Activated CD4-positive, alpha-beta memory T cell treated with anti-CD3 and anti-CD28 coated beads, Interleukin-2, amount 10 ng/mL, durations not matched to agents 7 days and 5 days (primary cell): ENCODE data around the gene MRPL28. TPM values are rescaled to one million over a fixed set of nuclear protein-coding genes. Genes with fewer than 3 reads are reported as not detected.

Experiments used
- CTCF ChIA-PET: fragments of 350-600 bp; sonication (Branson Sonifier 250); formaldehyde crosslinking; loops from one replicate; lab custom pipeline; 2021; ENCODE audit warnings: antibody characterized with exemption, inconsistent platforms; lab: Charles Lee
- POLR2A ChIA-PET: fragments of 350-600 bp; sonication (Branson Sonifier 250); formaldehyde crosslinking; loops from one replicate; lab custom pipeline; 2021; ENCODE audit warnings: antibody characterized with exemption; lab: Charles Lee
- DNase-seq: peaks from one replicate; pipeline ENCODE4 v3.0.0-alpha.2; 2020
- H3K27ac Mint-ChIP-seq: one replicate; pipeline ENCODE4 v1.8.0; 2021; ENCODE audit warnings: mild to moderate bottlenecking, mixed read lengths
- H3K27me3 Mint-ChIP-seq: one replicate; pipeline ENCODE4 v1.8.0; 2021; ENCODE audit warnings: mixed read lengths
- H3K36me3 Mint-ChIP-seq: one replicate; pipeline ENCODE4 v1.8.0; 2021; ENCODE audit warnings: low read depth, mixed read lengths
- H3K4me1 Mint-ChIP-seq: one replicate; pipeline ENCODE4 v1.8.0; 2021; ENCODE audit warnings: mixed read lengths
- H3K4me3 Mint-ChIP-seq: one replicate; pipeline ENCODE4 v1.8.0; 2021; ENCODE audit warnings: mild to moderate bottlenecking, mixed read lengths
- H3K9me3 Mint-ChIP-seq: one replicate; pipeline ENCODE4 v1.8.0; 2021; ENCODE audit warnings: mixed read lengths
- total RNA-seq, 2 experiments: library from RNA; stranded (reverse); gene quantifications; one replicate each; pipeline ENCODE4 v1.2.3, GENCODE V29; 2021

The MRPL28 gene
- total RNA-seq, 2 experiments from 2014 or later = 71.4 to 72.6 TPM

DNA sequence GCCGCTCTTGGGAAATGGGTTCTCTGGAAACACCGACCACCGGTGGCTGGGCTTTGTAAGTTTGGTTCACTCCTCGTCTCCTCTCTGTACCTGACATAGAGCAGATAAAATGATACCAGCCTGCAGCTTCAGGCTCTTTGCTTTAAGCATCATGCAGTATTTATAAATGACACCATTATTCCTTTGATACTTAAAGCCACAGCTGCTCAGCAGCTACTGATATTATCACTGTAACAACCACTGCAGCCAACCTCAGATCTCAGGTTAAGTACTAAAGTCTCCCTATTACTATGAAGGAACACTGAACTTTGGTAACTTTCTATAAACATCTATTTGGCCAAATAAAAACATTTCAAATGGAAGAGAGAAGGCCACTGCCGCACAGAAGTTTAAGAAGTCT, 52.8 kb downstream of the MRPL28 start:
- ChIA-PET CTCF (no interaction called here), POLR2A (interaction anchor here (0.7 kb wide), 1 partner anchor 78 kb away, joined by 3 read pairs; no protein-coding TSS in a partner anchor)
- Mint-ChIP-seq H3K36me3 (peaks cover 19% of the 10 kb centered on the region), H3K27ac (no peak overlapping the region), H3K9me3 (no peaks in the 10 kb centered on the region), H3K4me3 (no peak overlapping the region), H3K27me3 (no peaks in the 10 kb centered on the region), H3K4me1 (peaks cover 19% of the 10 kb centered on the region)
- no peak for DNase-seq

Other genes starting within 250 kb of the MRPL28 start
- 10 to 100 TPM; 31.9 to 33.4 TPM for gene NPRL3, start 231.9 kb downstream of the MRPL28 start, total RNA-seq
- gene HBZ, start 217.9 kb downstream of the MRPL28 start, total RNA-seq = not detected
- gene HBM, start 204.6 kb downstream of the MRPL28 start, total RNA-seq = not detected
- not detected for gene HBA2, start 197.7 kb downstream of the MRPL28 start, total RNA-seq
- gene HBA1, start 193.9 kb downstream of the MRPL28 start, total RNA-seq = not detected
- gene HBQ1, start 190.1 kb downstream of the MRPL28 start, total RNA-seq = not detected
- gene LUC7L, start 141.1 kb downstream of the MRPL28 start, total RNA-seq = 10 to 100 TPM; 54.9 to 61.0 TPM
- 10 to 100 TPM; 26.9 to 31.5 TPM for gene FAM234A, start 135.7 kb downstream of the MRPL28 start, total RNA-seq
- gene RGS11, start 94.6 kb downstream of the MRPL28 start, total RNA-seq = under 1 TPM; 0.10 to 0.40 TPM
- gene ARHGDIG, start 89.9 kb downstream of the MRPL28 start, total RNA-seq = not detected
- gene PDIA2, start 87.4 kb downstream of the MRPL28 start, total RNA-seq = not detected
- 10 to 100 TPM; 25.4 to 25.7 TPM for gene AXIN1, start 17.8 kb downstream of the MRPL28 start, total RNA-seq
- gene PGAP6, start 11.4 kb upstream of the MRPL28 start, total RNA-seq = 10 to 100 TPM; 59.2 to 59.9 TPM
- gene NME4, start 26.7 kb upstream of the MRPL28 start, total RNA-seq = 10 to 100 TPM; 33.9 to 34.0 TPM
- 1 to 10 TPM; 3.0 to 3.3 TPM for gene DECR2, start 31.3 kb upstream of the MRPL28 start, total RNA-seq
- 10 to 100 TPM; 21.2 to 25.4 TPM for gene RAB11FIP3, start 55.1 kb upstream of the MRPL28 start, total RNA-seq
- 10 to 100 TPM; 91.7 to 93.4 TPM for gene CAPN15, start 157.2 kb upstream of the MRPL28 start, total RNA-seq
- gene PRR35, start 189.9 kb upstream of the MRPL28 start, total RNA-seq = not detected
- 1 to 10 TPM; 2.3 to 2.6 TPM for gene NHLRC4, start 196.5 kb upstream of the MRPL28 start, total RNA-seq
- gene PIGQ, start 199.4 kb upstream of the MRPL28 start, total RNA-seq = 10 to 100 TPM; 33.7 to 35.1 TPM
- gene RAB40C, start 219.5 kb upstream of the MRPL28 start, total RNA-seq = 10 to 100 TPM; 12.2 to 14.2 TPM